A549 treated with AZD2906 at 1 μM for 4 hours (cell line): ENCODE results near the gene TAS2R43. TPM values are rescaled to one million over a fixed set of nuclear protein-coding genes. Genes with fewer than 3 reads are reported as not detected.

Source experiments
- total RNA-seq: library from RNA; stranded (reverse); fragments of 200-300 nt; extraction: Qiagen RNA extraction; gene quantifications from 5 replicates; pipeline ENCODE4 v1.2.3, GENCODE V29; 2022

The TAS2R43 gene
- not detected in 5 replicates for total RNA-seq

GRCh38 chr12:11092128-11092527, at the start of gene TAS2R43:
Gene TAS2R43 (minus strand): TSS chr12:11092313. CDS start chr12:11092229, 84 bp downstream.

GRCh38 chr12:11134305-11134704, 42.2 kb upstream of the TAS2R43 start, which contains the start of gene TAS2R30:
Gene TAS2R30 (minus strand): TSS chr12:11134644. CDS start chr12:11134244, 400 bp downstream.

GRCh38 chr12:11062194-11062593, 29.9 kb downstream of the TAS2R43 start, which contains the start of gene TAS2R46:
Gene TAS2R46 (minus strand): TSS chr12:11062294. CDS start chr12:11062294, 0 bp downstream.

Other genes starting within 250 kb of the TAS2R43 start
- 0.80 to 3.2 TPM (median 2.3 TPM) in 5 replicates for gene PRR4, start 242.8 kb downstream of the TAS2R43 start, total RNA-seq
- 2.3 to 4.6 TPM (median 2.4 TPM) in 5 replicates for gene PRH1, start 208.1 kb downstream of the TAS2R43 start, total RNA-seq
- 0.03 TPM in 1 of 5 replicates, not detected in the others for gene TAS2R13, start 182.8 kb downstream of the TAS2R43 start, total RNA-seq
- gene PRH2, start 163.1 kb downstream of the TAS2R43 start, total RNA-seq = 0.23 to 0.48 TPM (median 0.43 TPM) in 3 of 5 replicates, not detected in the others
- 0.44 to 0.81 TPM (median 0.78 TPM) in 5 replicates for gene TAS2R14, start 153.1 kb downstream of the TAS2R43 start, total RNA-seq
- gene TAS2R50, start 105.4 kb downstream of the TAS2R43 start, total RNA-seq = not detected in 5 replicates
- 0.06 TPM in 1 of 5 replicates, not detected in the others for gene TAS2R20, start 94.0 kb downstream of the TAS2R43 start, total RNA-seq
- 0.15 TPM in 1 of 5 replicates, not detected in the others for gene TAS2R19, start 69.7 kb downstream of the TAS2R43 start, total RNA-seq
- 0.16 to 0.28 TPM (median 0.17 TPM) in 5 replicates for gene TAS2R31, start 60.9 kb downstream of the TAS2R43 start, total RNA-seq
- gene TAS2R46, start 30.0 kb downstream of the TAS2R43 start, total RNA-seq = not detected in 5 replicates
- gene TAS2R30, start 42.3 kb upstream of the TAS2R43 start, total RNA-seq = 0.03 TPM in 1 of 5 replicates, not detected in the others
- gene SMIM10L1, start 78.9 kb upstream of the TAS2R43 start, total RNA-seq = 8.0 to 8.5 TPM (median 8.2 TPM) in 5 replicates
- not detected in 5 replicates for gene TAS2R42, start 94.6 kb upstream of the TAS2R43 start, total RNA-seq
- not detected in 5 replicates for gene PRB3, start 177.4 kb upstream of the TAS2R43 start, total RNA-seq
- not detected in 5 replicates for gene PRB4, start 218.1 kb upstream of the TAS2R43 start, total RNA-seq